ENCODE data around the gene TTLL5. TPM values are rescaled to one million over a fixed set of nuclear protein-coding genes. Genes with fewer than 3 reads are reported as not detected.

TTLL5 gene
- total and polyA plus RNA-seq, 2 of the 4 experiments (the other 2 are of a cell fraction): 11.9 to 16.7 TPM

- dilution Hi-C loops (cut with HindIII; ENCODE audit: low sequenced_read_pairs, unreplicated experiment): no loop called here
- Histone ChIP-seq H3K79me1 (ENCODE audit: low read depth in 1 of 2, low read length in 2 of 2) (0 out of 4 replicates have a peak, but pooled peaks cover 0 to 3% of the 10 kb centered on the region in 2 experiments), H3K4ac (ENCODE audit: low read depth, low read length) (no peak overlapping the region), H3K4me2 (ENCODE audit: low read depth, low read length) (no peak overlapping the region), H2BK120ac (ENCODE audit: low read depth, low read length) (no peak overlapping the region), H3K4me3 (ENCODE audit: insufficient read depth, low read depth, low read length) (no peak overlapping the region), H3K18ac (ENCODE audit: low read depth, low read length) (no peak overlapping the region), H2AK5ac (ENCODE audit: low read depth, low read length) (no peak overlapping the region), H2AK9ac (replicated peaks; ENCODE audit: low read depth, low read length, poor library complexity) (no peak overlapping the region), H2BK5ac (ENCODE audit: low read depth, low read length, poor library complexity, severe bottlenecking) (no peak overlapping the region), H3K56ac (ENCODE audit: extremely low read depth, insufficient read depth, low read length) (no peak overlapping the region), H3K27me3 (ENCODE audit: control insufficient read depth, insufficient read depth, low read length) (no peaks in the 10 kb centered on the region), H3K9me1 (ENCODE audit: insufficient read depth, low read length) (peaks cover 9% of the 10 kb centered on the region; the same call in 1 of the 2 replicates), H4K20me1 (ENCODE audit: insufficient read depth, low read length) (no peaks in the 10 kb centered on the region), H4K91ac (ENCODE audit: insufficient read depth, low read depth, low read length) (no peak overlapping the region; the same call in 1 of the 2 replicates), H4K8ac (ENCODE audit: low read depth in 2 of 2, low read length in 2 of 2) (no peak overlapping the region), H3K9ac (ENCODE audit: low read depth, low read length) (no peak overlapping the region), H2BK20ac (ENCODE audit: low read depth, low read length) (no peak overlapping the region), H3K9me3 (ENCODE audit: control insufficient read depth, insufficient read depth, low read length) (no peaks in the 10 kb centered on the region), H2BK15ac (ENCODE audit: low read depth, low read length) (no peak overlapping the region), H3K36me3 (ENCODE audit: control insufficient read depth, insufficient read depth, low read length) (no peaks in the 10 kb centered on the region), H3K14ac (replicated peaks; ENCODE audit: low read depth, low read length) (no peak overlapping the region), H3K27ac (ENCODE audit: insufficient read depth, low read length) (no peak overlapping the region), H3K23ac (ENCODE audit: low read depth, low read length) (no peak overlapping the region), H4K5ac (ENCODE audit: low read depth, low read length) (no peak overlapping the region), H3K4me1 (ENCODE audit: control insufficient read depth, insufficient read depth, low read length) (peaks cover 17% of the 10 kb centered on the region), H2AFZ (replicated peaks; ENCODE audit: low read length, poor library complexity) (no peak overlapping the region)
- WGBS, 2 experiments (ENCODE audit: extremely low coverage in 2 of 2, insufficient read length in 1 of 2): no CpG with 5 or more reads among the region's 4 CpGs
- DNase-seq: no peak
- intact Hi-C loops (cut with micrococcal nuclease): loop anchor here (2.0 kb wide), 1 partner anchor 13 kb away; no protein-coding TSS in a partner anchor
- TF ChIP-seq, protein P1, sequence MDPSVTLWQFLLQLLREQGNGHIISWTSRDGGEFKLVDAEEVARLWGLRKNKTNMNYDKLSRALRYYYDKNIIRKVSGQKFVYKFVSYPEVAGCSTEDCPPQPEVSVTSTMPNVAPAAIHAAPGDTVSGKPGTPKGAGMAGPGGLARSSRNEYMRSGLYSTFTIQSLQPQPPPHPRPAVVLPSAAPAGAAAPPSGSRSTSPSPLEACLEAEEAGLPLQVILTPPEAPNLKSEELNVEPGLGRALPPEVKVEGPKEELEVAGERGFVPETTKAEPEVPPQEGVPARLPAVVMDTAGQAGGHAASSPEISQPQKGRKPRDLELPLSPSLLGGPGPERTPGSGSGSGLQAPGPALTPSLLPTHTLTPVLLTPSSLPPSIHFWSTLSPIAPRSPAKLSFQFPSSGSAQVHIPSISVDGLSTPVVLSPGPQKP (IDR thresholded peaks at IDR 0.05; ENCODE audit: borderline replicate concordance, low read depth, low read length): no peak
- TF ChIP-seq RCOR1 (IDR thresholded peaks at IDR 0.05; ENCODE audit: insufficient replicate concordance, low read length): no peak
- TF ChIP-seq BHLHE40 (IDR thresholded peaks at IDR 0.05; ENCODE audit: low read depth, low read length): no peak
- TF ChIP-seq CHD1 (IDR thresholded peaks at IDR 0.05; ENCODE audit: low read depth, low read length): no peak
- TF ChIP-seq MAFK (IDR thresholded peaks at IDR 0.05; ENCODE audit: low read depth, low read length): no peak
- no peak for TF ChIP-seq CEBPB (IDR thresholded peaks at IDR 0.05; ENCODE audit: low read depth, low read length)
- TF ChIP-seq RFX5 (IDR thresholded peaks at IDR 0.05; ENCODE audit: low read depth, low read length): no peak
- TF ChIP-seq POLR2A (IDR thresholded peaks at IDR 0.05; ENCODE audit: low read depth, low read length): no peak
- TF ChIP-seq MAZ (IDR thresholded peaks at IDR 0.05; ENCODE audit: borderline replicate concordance, low read depth, low read length): no peak
- no TSS peak for BruUV-seq (replicated peaks)
- ATAC-seq (ENCODE audit: low read depth): no peak
- ChIA-PET CTCF (no interaction called here), POLR2A (ENCODE audit: unreplicated experiment) (no interaction called here)
- in situ Hi-C loops (cut with MboI; ENCODE audit: low sequenced_read_pairs): no loop called here
These were observed 216.8 kb downstream of the TTLL5 start for GRCh38 chr14:75877884-75878283.
